DMS79 (cell line): ENCODE results near the gene WSCD1.
A peak's percentile ranks its signal among the peaks of the same experiment; 100 is the strongest.

Source experiments
- DNase-seq: peaks from one replicate; lab custom pipeline; 2025; lab: John Stamatoyannopoulos, UW

WSCD1 gene

DNA sequence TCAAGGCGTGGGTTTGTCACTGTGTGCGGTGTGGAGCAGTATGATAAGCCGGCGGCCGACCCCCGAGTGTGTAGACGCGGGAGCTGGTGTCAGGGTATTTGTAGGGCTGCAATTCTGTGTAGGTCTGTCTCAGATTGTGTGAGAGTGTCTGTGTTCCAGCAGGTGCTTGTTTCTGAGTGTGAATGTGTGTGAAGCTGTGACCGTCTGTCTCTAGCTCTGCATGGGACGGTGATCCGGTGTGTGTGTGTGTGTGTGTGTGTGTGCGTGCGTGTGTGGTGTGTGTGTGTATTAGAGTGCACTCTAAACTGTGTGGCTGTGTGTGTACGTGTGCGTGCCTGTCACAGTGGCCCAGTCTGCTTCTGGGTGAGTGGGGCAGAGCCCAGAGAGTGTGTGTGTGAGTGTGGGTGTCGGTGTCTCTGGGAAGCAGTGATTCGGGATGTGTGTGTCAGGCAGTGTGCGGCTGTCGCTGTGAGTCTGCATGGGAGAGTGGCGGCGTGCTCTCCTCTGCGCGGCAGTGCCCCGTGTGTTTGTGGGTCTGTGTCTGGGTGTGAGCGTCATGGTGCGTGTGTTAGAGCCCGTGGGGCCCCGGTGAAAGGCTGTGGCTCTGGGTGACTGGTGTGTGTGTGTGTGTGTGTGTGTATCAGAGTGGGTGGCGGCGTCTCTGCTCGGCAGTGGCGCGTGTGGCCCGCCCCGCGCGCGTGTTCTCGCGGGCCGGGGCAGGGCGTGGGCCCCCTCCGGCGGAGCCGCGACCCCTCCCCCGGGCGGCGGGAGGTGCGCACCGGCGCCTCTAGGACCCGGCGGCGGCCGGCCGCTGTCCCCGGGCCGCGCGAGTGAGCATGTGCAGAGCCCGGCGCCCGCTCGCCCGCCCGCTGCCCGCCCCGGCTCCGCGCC, at the start of gene WSCD1:
WSCD1 (plus strand) TSS at position 841 of the 891 bp plus-strand sequence. CDS start 10,280 bp downstream, outside the sequence.
- DNase-seq = no peak

- DNase-seq = no peak
These were observed 49.2 kb upstream of the WSCD1 start for GRCh38 chr17:6021011-6021400.

- DNase-seq = no peak
These were observed 48.6 kb upstream of the WSCD1 start for GRCh38 chr17:6021627-6022026.

- no peak for DNase-seq
These were observed 46.9 kb upstream of the WSCD1 start for GRCh38 chr17:6023036-6023831.

GRCh38 chr17:6024576-6024975, 45.6 kb upstream of the WSCD1 start:
- no peak for DNase-seq

- DNase-seq = peak; percentile 84
These were observed 42.7 kb upstream of the WSCD1 start for GRCh38 chr17:6027342-6028024.

DNA sequence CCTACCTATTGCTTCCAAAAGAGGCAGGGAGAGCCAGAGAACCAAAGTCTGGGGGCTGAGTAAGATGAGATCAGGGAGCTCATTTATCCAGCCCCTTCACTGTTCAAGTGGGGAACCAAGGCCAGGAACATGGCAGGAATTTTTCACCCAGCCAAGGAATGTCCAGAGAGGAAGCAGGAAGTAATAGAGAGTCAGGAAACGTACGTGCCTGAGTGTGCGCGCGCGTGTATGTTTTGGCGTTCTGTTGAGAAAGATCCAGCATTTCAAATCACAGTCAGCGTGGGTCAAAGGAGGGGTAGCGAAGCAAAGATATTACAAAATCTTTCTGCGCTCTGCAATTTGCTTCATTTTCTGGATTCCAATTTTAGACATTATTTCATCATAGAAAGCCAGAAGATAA, 41.9 kb upstream of the WSCD1 start:
- no peak for DNase-seq

- peak; percentile 56 for DNase-seq
These were observed 34.3 kb upstream of the WSCD1 start for GRCh38 chr17:6035801-6036394.

DNA sequence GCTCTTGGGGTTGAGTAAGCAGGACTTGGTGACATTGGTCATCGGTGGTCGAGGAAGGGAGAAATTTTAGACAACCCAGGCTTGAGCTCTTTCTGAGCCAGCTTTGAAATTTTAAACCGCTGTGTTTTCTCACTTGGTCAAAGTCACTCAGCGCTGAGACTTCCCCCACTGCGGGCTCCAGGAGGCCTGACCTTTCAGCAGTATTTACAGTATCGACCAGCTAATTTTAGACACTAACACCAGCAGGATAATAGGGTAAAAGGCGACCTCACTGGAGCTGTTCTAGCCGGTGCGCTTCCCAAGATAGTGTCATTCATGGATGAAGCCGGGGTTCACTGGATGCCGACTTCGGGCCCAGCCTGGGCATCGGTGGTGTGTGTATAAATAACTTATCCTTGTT, 29.7 kb upstream of the WSCD1 start:
- no peak for DNase-seq

DNA sequence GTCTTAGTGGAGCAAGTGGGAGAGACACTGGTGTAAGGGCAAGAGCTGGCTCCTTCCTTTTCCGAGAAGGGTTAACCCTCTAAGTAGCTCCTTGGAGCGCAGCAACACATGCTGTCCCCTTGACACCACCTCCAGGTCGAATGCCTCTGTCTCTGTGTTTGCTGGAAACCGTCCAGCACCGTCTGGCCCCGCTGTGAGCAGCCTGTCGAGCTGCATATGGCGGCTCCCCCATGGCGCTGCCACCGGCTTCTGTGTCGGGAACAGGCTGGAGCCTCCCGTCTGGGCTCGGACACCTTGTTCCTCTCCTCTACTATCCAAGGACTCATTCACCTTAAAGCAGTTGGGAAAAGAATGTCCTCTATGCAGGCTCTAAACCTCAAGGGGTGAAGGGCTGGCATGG, 28.9 kb upstream of the WSCD1 start:
- DNase-seq = no peak

GRCh38 chr17:6043405-6043804, 26.8 kb upstream of the WSCD1 start:
- no peak for DNase-seq

DNA sequence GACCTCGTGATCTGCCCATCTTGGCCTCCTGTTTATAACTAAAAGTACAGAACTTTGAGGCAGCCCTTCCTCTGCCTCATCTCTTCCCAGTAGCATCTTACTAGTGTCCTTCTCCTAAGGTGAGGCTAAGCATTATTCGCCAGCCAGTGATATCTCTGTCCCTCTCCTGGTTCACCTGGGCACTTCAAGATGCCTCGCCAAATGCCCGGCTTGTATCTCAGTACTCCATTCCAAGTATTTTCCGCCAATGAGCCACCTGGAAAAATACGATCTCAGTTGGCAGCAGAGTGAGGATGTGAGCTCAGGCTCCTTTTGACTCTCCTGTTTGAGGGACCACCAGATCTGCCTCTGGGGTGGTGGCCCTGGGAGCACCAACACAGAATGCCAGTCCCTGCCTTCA, 25.9 kb upstream of the WSCD1 start:
- no peak for DNase-seq

GRCh38 chr17:6045621-6046357, 24.4 kb upstream of the WSCD1 start:
- DNase-seq = no peak

DNA sequence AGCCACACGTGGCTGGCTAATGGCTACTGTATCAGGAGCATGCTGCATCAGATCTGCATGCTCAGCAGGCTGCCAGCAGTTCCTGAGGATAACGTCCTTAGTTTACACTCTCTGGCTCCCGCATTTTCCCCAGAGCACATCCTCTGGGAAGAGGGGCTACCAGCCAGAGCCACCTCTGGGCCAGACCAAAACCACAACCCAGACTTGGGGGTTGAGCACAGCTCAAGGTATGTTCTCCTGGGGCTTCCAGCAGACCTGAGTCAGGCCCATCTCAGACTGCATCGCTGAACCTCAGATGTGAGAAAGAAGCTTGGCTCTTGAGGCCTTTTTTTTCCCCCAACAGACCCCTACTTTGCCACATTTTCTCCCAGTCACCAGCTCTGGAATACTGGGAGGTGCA, 23.7 kb upstream of the WSCD1 start:
- DNase-seq = no peak

- DNase-seq = no peak
These were observed 23.2 kb upstream of the WSCD1 start for GRCh38 chr17:6046931-6047330.

DNA sequence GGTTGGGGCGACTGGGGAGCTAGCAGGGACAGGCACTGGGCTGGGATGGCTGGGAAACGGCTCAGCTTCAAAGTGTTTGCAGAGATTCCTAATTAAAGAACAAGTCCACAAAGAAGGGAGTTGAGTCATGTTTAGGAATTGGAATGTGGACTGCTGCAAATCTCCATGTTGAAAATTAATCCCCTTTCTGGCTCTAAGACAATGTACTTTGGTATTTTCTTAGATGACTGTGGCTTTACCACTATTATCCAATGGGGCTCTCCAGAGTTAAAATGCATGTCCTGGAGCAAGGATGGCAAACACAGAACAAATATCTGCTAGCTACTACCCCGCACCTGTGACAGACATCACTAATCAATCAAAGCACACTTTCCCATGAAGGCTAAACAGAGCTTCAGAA, 22.2 kb upstream of the WSCD1 start:
- no peak for DNase-seq

- no peak for DNase-seq
These were observed 21.7 kb upstream of the WSCD1 start for GRCh38 chr17:6048486-6048885.

- no peak for DNase-seq
These were observed 17.3 kb upstream of the WSCD1 start for GRCh38 chr17:6052926-6053325.

GRCh38 chr17:6054372-6054771, 15.8 kb upstream of the WSCD1 start:
- DNase-seq = no peak

DNA sequence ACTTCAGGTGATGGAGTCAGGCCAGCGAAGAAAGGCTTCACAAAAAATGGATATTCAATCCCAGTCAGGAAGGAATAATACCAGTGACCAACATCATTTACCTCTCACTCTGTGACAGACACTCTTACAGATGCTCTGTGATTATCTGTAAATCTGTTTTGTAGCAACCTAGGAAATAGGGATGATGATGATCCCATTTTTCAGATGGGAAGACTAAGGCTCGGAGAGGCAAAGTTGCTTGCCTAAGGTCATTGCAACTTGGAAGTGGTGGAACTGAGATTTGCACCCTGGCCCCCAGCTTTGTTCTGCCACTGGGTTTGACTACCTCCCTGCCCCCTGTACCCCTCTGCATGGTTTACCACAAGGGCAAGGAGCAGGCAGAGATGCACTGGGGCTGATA, 14.1 kb upstream of the WSCD1 start:
- no peak for DNase-seq

DNA sequence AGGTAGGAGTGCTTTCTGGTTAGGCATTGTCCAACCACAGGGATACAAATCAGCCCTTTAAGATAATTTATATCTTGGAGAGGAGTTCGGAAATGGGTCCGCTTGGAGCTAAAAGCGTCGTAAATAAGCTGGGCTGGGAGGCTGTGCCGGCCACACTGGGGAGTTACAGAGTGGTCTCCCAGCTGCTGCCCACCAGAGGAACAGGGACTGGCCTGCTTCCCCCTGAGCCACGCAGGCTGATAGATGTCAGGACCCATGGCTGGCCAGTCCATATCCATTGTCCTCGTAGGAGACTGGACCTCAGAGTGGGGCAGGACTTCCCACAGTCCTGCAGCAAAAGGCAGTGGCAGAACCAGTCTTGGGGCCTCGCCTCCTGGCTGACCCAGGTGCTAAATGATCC, 12.6 kb upstream of the WSCD1 start:
- no peak for DNase-seq

DNA sequence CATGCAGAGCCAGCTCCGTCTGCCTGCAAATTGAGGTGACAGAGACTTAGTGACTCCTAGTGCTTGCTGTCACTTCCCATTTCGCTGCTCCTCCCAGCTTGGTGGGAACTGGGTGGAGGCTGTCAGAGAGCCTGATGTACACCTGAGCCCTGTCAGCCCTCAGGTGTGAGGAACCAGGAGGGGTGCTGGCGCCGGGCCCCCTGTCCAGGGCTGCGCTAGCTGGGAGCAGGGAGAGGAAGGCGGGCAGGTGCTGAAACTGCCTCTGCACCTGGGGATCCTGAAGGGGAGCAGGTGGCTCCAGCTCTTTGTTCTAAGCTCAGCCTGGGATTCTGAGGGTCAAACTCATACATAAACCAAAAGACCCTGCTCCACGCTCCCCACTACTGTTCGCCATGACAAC, 10.8 kb upstream of the WSCD1 start:
- no peak for DNase-seq
